ENCODE data around the gene RNASET2. TPM values are rescaled to one million over a fixed set of nuclear protein-coding genes. Genes with fewer than 3 reads are reported as not detected.
A peak's percentile ranks its signal among the peaks of the same experiment; 100 is the strongest.

The RNASET2 gene
- polyA plus RNA-seq, 1 donor from 2014 or later = 73.9 TPM

DNA sequence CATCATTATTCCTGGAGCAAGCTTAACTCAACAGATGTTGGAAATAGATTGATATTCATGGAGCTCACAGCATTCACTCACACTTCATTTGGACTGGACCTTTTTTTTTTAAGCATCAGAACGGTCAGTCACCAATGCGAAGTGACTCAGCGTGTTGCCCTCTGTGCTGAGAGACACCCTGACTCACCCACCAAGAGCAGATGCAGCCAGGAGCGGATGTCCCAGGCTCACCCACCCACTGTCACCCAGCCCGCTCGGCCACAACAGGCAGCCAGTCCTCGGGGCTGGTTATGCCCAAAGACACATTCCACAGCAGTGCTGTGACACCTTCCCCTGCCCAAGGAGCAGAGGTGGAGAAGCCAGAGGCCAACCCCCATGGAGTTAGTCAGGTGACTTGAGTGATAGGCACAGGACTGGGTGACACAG lies 15.7 kb downstream of the RNASET2 start:
- Histone ChIP-seq H3K9ac (ENCODE audit: low read length) (no peak overlapping the region), H2AFZ (ENCODE audit: low read depth, low read length) (no peak overlapping the region), H3K79me2 (replicated peaks; ENCODE audit: insufficient read depth, low read length) (no peaks in the 10 kb centered on the region), H3K36me3 (ENCODE audit: insufficient read depth, low read length) (peaks cover 4% of the 10 kb centered on the region), H3F3A (ENCODE audit: insufficient read depth, low read length, poor library complexity, severe bottlenecking) (peaks cover 10% of the 10 kb centered on the region), H3K9me2 (ENCODE audit: insufficient read depth, low read length) (no peaks in the 10 kb centered on the region), H3K27ac (ENCODE audit: low read length) (peak overlapping the region; percentile 54), H3K27me3 (ENCODE audit: insufficient read depth, low read depth, low read length) (no peaks in the 10 kb centered on the region), H3K4me3 (ENCODE audit: low read length) (no peak overlapping the region), H4K20me1 (ENCODE audit: insufficient read depth) (no peaks in the 10 kb centered on the region), H3K4me2 (ENCODE audit: low read length) (no peak overlapping the region), H3K9me3 (ENCODE audit: low read length) (no peaks in the 10 kb centered on the region)
- TF ChIP-seq EP300 (conservative IDR thresholded peaks at IDR 0.05; ENCODE audit: poor library complexity, severe bottlenecking) = no peak
- TF ChIP-seq, protein P1, sequence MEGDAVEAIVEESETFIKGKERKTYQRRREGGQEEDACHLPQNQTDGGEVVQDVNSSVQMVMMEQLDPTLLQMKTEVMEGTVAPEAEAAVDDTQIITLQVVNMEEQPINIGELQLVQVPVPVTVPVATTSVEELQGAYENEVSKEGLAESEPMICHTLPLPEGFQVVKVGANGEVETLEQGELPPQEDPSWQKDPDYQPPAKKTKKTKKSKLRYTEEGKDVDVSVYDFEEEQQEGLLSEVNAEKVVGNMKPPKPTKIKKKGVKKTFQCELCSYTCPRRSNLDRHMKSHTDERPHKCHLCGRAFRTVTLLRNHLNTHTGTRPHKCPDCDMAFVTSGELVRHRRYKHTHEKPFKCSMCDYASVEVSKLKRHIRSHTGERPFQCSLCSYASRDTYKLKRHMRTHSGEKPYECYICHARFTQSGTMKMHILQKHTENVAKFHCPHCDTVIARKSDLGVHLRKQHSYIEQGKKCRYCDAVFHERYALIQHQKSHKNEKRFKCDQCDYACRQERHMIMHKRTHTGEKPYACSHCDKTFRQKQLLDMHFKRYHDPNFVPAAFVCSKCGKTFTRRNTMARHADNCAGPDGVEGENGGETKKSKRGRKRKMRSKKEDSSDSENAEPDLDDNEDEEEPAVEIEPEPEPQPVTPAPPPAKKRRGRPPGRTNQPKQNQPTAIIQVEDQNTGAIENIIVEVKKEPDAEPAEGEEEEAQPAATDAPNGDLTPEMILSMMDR (IDR thresholded peaks at IDR 0.05; ENCODE audit: poor library complexity, severe bottlenecking) = no peak
- no peak for TF ChIP-seq MXI1 (conservative IDR thresholded peaks at IDR 0.05; ENCODE audit: poor library complexity, severe bottlenecking)
- TF ChIP-seq EZH2 (IDR thresholded peaks at IDR 0.05; ENCODE audit: borderline replicate concordance, insufficient read depth, low read length, poor library complexity, severe bottlenecking) = no peak
- TF ChIP-seq POLR2AphosphoS5 (IDR thresholded peaks at IDR 0.05) = no peak

DNA sequence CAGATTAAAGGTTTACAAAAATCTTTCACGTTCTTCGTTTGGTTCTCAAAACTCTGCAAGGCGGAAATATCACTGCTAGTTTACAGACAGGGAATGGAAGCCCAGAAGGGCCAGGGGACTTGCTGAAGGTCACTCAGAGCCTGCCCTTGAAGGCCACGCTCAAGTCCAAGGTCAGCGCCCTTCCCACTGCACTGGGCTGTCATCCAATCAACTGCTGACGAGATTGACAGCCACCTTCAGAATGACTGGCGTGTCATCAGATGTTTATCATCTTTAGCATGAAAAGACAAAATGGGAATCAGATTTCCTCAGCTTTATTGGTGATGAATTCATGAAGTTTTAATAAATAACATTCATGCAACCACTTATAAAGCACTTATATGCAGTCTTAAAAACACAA lies 16.5 kb downstream of the RNASET2 start:
- Histone ChIP-seq H2AFZ (ENCODE audit: low read depth, low read length) (no peak overlapping the region), H3K4me2 (ENCODE audit: low read length) (peak overlapping the region; percentile 38), H3F3A (ENCODE audit: insufficient read depth, low read length, poor library complexity, severe bottlenecking) (peaks cover 10% of the 10 kb centered on the region), H3K36me3 (ENCODE audit: insufficient read depth, low read length) (peaks cover 4% of the 10 kb centered on the region), H3K4me3 (ENCODE audit: low read length) (peak overlapping the region; percentile 48), H3K9me3 (ENCODE audit: low read length) (no peaks in the 10 kb centered on the region), H4K20me1 (ENCODE audit: insufficient read depth) (no peaks in the 10 kb centered on the region), H3K79me2 (replicated peaks; ENCODE audit: insufficient read depth, low read length) (no peaks in the 10 kb centered on the region), H3K27me3 (ENCODE audit: insufficient read depth, low read depth, low read length) (no peaks in the 10 kb centered on the region), H3K9ac (ENCODE audit: low read length) (peak overlapping the region; percentile 31), H3K27ac (ENCODE audit: low read length) (peak overlapping the region; percentile 54), H3K9me2 (ENCODE audit: insufficient read depth, low read length) (no peaks in the 10 kb centered on the region)
- peak; percentile 65 for TF ChIP-seq EP300 (conservative IDR thresholded peaks at IDR 0.05; ENCODE audit: poor library complexity, severe bottlenecking)
- no peak for TF ChIP-seq EZH2 (IDR thresholded peaks at IDR 0.05; ENCODE audit: borderline replicate concordance, insufficient read depth, low read length, poor library complexity, severe bottlenecking)

DNA sequence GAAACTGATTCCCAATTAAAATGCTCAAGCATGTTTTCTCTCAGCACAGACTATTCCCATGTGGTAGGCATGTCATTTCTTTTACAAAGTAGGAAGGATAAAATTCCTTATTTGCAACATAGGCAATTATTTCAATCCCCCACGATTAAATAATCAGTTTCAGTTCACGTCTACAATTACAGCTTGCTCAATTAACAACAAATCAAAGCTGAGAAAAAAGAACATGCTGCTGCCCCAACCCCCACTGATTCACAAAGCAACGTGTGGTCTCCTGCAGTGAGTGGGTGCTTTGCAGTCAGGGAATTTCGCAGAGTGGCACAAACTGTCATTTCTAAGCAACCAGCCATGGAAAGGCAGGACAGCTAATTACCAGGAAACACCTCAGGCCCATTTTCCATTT lies 17.0 kb downstream of the RNASET2 start:
- Histone ChIP-seq H3K9ac (ENCODE audit: low read length) (peak overlapping the region; percentile 31), H3K9me3 (ENCODE audit: low read length) (no peaks in the 10 kb centered on the region), H3K79me2 (replicated peaks; ENCODE audit: insufficient read depth, low read length) (no peaks in the 10 kb centered on the region), H3K27ac (ENCODE audit: low read length) (peak overlapping the region; percentile 54), H2AFZ (ENCODE audit: low read depth, low read length) (no peak overlapping the region), H3K4me3 (ENCODE audit: low read length) (peak overlapping the region; percentile 48), H3F3A (ENCODE audit: insufficient read depth, low read length, poor library complexity, severe bottlenecking) (peaks cover 10% of the 10 kb centered on the region), H3K4me2 (ENCODE audit: low read length) (peak overlapping the region; percentile 38), H3K9me2 (ENCODE audit: insufficient read depth, low read length) (no peaks in the 10 kb centered on the region), H4K20me1 (ENCODE audit: insufficient read depth) (no peaks in the 10 kb centered on the region), H3K27me3 (ENCODE audit: insufficient read depth, low read depth, low read length) (no peaks in the 10 kb centered on the region), H3K36me3 (ENCODE audit: insufficient read depth, low read length) (peaks cover 4% of the 10 kb centered on the region)
- no peak for TF ChIP-seq RAD21 (conservative IDR thresholded peaks at IDR 0.05)
- TF ChIP-seq EZH2 (IDR thresholded peaks at IDR 0.05; ENCODE audit: borderline replicate concordance, insufficient read depth, low read length, poor library complexity, severe bottlenecking) = no peak
- TF ChIP-seq SMC3 (conservative IDR thresholded peaks at IDR 0.05; ENCODE audit: poor library complexity) = no peak
- TF ChIP-seq MXI1 (conservative IDR thresholded peaks at IDR 0.05; ENCODE audit: poor library complexity, severe bottlenecking) = peak; percentile 28
- peak; percentile 8 for TF ChIP-seq POLR2AphosphoS5 (IDR thresholded peaks at IDR 0.05)

Measured in neural cell (in vitro differentiated cells).